D721Med (cell line): ENCODE results near the gene TIMM17B.

Experiments
- DNase-seq: peaks from one replicate; pipeline ENCODE4 v3.0.0; 2011; ENCODE audit warnings: low spot score; ENCODE audit not compliant: insufficient read length
- FAIRE-seq: peaks from 2 replicates; lab custom pipeline; 2011; peaks lifted over from hg19 to GRCh38; lab: Jason Lieb, UNC
- CTCF ChIP-seq: IDR thresholded peaks from 2 replicates; pipeline ENCODE4 v1.5.1; 2012; ENCODE audit warnings: mild to moderate bottlenecking, control low read depth; ENCODE audit not compliant: insufficient read depth; ENCODE audit errors: missing control alignments

TIMM17B gene

GRCh38 chrX:48904180-48904579 is 6.6 kb upstream of the TIMM17B start:
- FAIRE-seq: no peak
- no peak for TF ChIP-seq CTCF

GRCh38 chrX:48903290-48903689 is 5.7 kb upstream of the TIMM17B start:
- DNase-seq (no peak), FAIRE-seq (no peak)
- no peak for TF ChIP-seq CTCF

More at GRCh38 chrX:48904180-48904579, 6.6 kb upstream of the TIMM17B start:
- no peak for DNase-seq

- FAIRE-seq: no peak
These were observed 5.2 kb upstream of the TIMM17B start for GRCh38 chrX:48902776-48903175.

GRCh38 chrX:48902135-48902534 is 4.6 kb upstream of the TIMM17B start:
- no peak for TF ChIP-seq CTCF
- DNase-seq (no peak), FAIRE-seq (no peak)

More at GRCh38 chrX:48902776-48903175, 5.2 kb upstream of the TIMM17B start:
- no peak for TF ChIP-seq CTCF
- no peak for DNase-seq

- TF ChIP-seq CTCF: no peak
- DNase-seq (no peak), FAIRE-seq (no peak)
These were observed 3.5 kb upstream of the TIMM17B start for GRCh38 chrX:48901069-48901468.

- FAIRE-seq: no peak
- DNase-seq: no peak
- no peak for TF ChIP-seq CTCF
These were observed 1.5 kb upstream of the TIMM17B start for GRCh38 chrX:48899078-48899410.

- TF ChIP-seq CTCF: no peak
- FAIRE-seq (no peak), DNase-seq (no peak)
These were observed 377 bp downstream of the TIMM17B start for GRCh38 chrX:48897157-48897624.
